WERI-Rb-1 (cell line): ENCODE results near the gene IL1R1.

ENCODE experiments used
- DNase-seq: peaks from one replicate; pipeline ENCODE4 v3.0.0-alpha.2; 2020
- H3K27ac ChIP-seq: fragments of 250-450 bp; sonication (Bioruptor Pico); 2 replicates; pipeline ENCODE4 v1.5.1; 2020; ENCODE audit warnings: mild to moderate bottlenecking, moderate library complexity
- H3K27me3 ChIP-seq: fragments of 250-450 bp; sonication (Bioruptor Pico); 2 replicates; pipeline ENCODE4 v1.5.1; 2021; ENCODE audit warnings: mild to moderate bottlenecking, low read depth, moderate library complexity; ENCODE audit not compliant: insufficient read depth, severe bottlenecking
- H3K36me3 ChIP-seq: fragments of 250-450 bp; sonication (Bioruptor Pico); 2 replicates; pipeline ENCODE4 v1.5.1; 2020; ENCODE audit warnings: mild to moderate bottlenecking, moderate library complexity
- H3K4me3 ChIP-seq: 2 replicates; pipeline ENCODE4 v1.5.1; 2011; ENCODE audit warnings: low read depth, mild to moderate bottlenecking, control low read depth, low read length
- H3K9me3 ChIP-seq: fragments of 250-450 bp; sonication (Bioruptor Pico); 2 replicates; pipeline ENCODE4 v1.5.1; 2021; ENCODE audit warnings: mild to moderate bottlenecking, moderate library complexity; ENCODE audit not compliant: severe bottlenecking
- CTCF ChIP-seq: IDR thresholded peaks from 2 replicates; pipeline ENCODE4 v1.5.1; 2011; ENCODE audit warnings: low read depth, mild to moderate bottlenecking, control low read depth, inconsistent platforms, low read length

Gene IL1R1

GRCh38 chr2:102187496-102188150 lies 45.1 kb downstream of the IL1R1 start:
- H3K4me3 ChIP-seq = no peak overlapping the region
- DNase-seq = no peak

GRCh38 chr2:102190430-102191107 lies 48.0 kb downstream of the IL1R1 start:
- DNase-seq = no peak
- no peak overlapping the region for H3K27ac ChIP-seq
- TF ChIP-seq CTCF = no peak

More at GRCh38 chr2:102187496-102188150, 45.1 kb downstream of the IL1R1 start:
- no peak for TF ChIP-seq CTCF
- Histone ChIP-seq H3K27ac (no peak overlapping the region), H3K36me3 (no peaks in the 10 kb centered on the region), H3K27me3 (peaks cover 84% of the 10 kb centered on the region), H3K9me3 (no peaks in the 10 kb centered on the region)

GRCh38 chr2:102191501-102191900 lies 49.0 kb downstream of the IL1R1 start:
- no peak for TF ChIP-seq CTCF
- peaks cover 85% of the 10 kb centered on the region for H3K27me3 ChIP-seq
- no peaks in the 10 kb centered on the region for H3K36me3 ChIP-seq
- H3K4me3 ChIP-seq = no peak overlapping the region
- H3K9me3 ChIP-seq = no peaks in the 10 kb centered on the region
- no peak overlapping the region for H3K27ac ChIP-seq
- DNase-seq = no peak

More at GRCh38 chr2:102190430-102191107, 48.0 kb downstream of the IL1R1 start:
- Histone ChIP-seq H3K36me3 (no peaks in the 10 kb centered on the region), H3K27me3 (peaks cover 86% of the 10 kb centered on the region), H3K4me3 (no peak overlapping the region), H3K9me3 (no peaks in the 10 kb centered on the region)

GRCh38 chr2:102193074-102193473 lies 50.5 kb downstream of the IL1R1 start:
- Histone ChIP-seq H3K36me3 (no peaks in the 10 kb centered on the region), H3K4me3 (no peak overlapping the region), H3K27me3 (peaks cover 79% of the 10 kb centered on the region), H3K27ac (no peak overlapping the region), H3K9me3 (no peaks in the 10 kb centered on the region)
- TF ChIP-seq CTCF = no peak
- DNase-seq = no peak

GRCh38 chr2:102194609-102195268 lies 52.2 kb downstream of the IL1R1 start:
- H3K4me3 ChIP-seq = no peak overlapping the region
- no peak for DNase-seq
- no peaks in the 10 kb centered on the region for H3K9me3 ChIP-seq
- TF ChIP-seq CTCF = no peak
- no peak overlapping the region for H3K27ac ChIP-seq
- peaks cover 76% of the 10 kb centered on the region for H3K27me3 ChIP-seq
- no peaks in the 10 kb centered on the region for H3K36me3 ChIP-seq
